Fibroblast of lung (primary cell): ENCODE results near the gene POLR3E.

Source experiments
- CTCF ChIP-seq, 2 donors: IDR thresholded peaks in 1 of 2; conservative IDR thresholded peaks in 1 of 2; 1 replicate in 1 of 2; 2 replicates in 1 of 2; pipeline ENCODE4 v1.5.1; 2011 to 2012; ENCODE audit warnings: low read length in 2 of 2, control low read depth in 1 of 2, inconsistent platforms in 1 of 2, low read depth in 1 of 2, mild to moderate bottlenecking in 1 of 2
- EZH2 ChIP-seq: IDR thresholded peaks from 2 replicates; pipeline ENCODE4 v1.5.1; 2012; ENCODE audit warnings: low read length, control low read depth, mild to moderate bottlenecking; ENCODE audit errors: missing control alignments

GRCh38 chr16:22291860-22292318 lies 5.3 kb upstream of the POLR3E start:
- TF ChIP-seq CTCF (conservative IDR thresholded peaks at IDR 0.05 in 1 of 2, IDR thresholded peaks at IDR 0.05 in 1 of 2; ENCODE audit: low read depth in 1 of 2, low read length in 2 of 2) (no peak), EZH2 (no peak)
